Measurements from ENCODE around the gene TTLL8.

TTLL8 gene

DNA sequence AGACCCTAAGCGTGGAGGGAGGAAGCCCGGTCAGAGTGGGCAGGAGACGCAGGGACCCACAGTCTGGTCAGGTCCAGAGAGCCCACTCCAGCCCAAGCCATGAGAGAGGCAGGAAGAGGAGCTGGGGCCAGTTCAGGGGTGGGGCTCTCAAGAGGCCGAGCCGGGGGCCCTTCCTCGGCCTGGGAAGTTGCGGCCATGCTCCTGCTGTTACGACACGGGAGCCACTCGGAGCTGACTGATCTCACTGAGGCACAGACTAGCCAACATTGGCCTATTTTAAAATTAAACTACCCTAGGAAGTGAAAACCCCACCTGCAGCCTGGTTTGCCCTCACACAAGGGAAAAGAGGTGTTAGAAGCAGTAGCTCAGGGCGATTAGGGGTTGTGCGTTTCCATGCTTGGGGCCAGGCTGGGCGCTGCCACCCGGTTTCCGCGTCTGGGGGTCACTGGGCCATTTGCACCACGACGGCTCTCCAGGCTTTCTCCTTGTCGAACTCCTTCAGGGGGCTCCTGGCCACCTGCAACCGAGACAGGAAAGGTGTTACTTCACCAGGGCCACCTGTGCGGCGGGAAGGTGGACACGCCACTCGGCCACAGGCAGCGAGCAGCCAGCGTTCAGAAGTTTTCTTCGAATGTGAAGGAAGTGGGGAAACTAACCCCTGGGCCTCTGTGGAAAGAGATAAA lies 3.2 kb upstream of the TTLL8 start:
- no peak for DNase-seq

DNA sequence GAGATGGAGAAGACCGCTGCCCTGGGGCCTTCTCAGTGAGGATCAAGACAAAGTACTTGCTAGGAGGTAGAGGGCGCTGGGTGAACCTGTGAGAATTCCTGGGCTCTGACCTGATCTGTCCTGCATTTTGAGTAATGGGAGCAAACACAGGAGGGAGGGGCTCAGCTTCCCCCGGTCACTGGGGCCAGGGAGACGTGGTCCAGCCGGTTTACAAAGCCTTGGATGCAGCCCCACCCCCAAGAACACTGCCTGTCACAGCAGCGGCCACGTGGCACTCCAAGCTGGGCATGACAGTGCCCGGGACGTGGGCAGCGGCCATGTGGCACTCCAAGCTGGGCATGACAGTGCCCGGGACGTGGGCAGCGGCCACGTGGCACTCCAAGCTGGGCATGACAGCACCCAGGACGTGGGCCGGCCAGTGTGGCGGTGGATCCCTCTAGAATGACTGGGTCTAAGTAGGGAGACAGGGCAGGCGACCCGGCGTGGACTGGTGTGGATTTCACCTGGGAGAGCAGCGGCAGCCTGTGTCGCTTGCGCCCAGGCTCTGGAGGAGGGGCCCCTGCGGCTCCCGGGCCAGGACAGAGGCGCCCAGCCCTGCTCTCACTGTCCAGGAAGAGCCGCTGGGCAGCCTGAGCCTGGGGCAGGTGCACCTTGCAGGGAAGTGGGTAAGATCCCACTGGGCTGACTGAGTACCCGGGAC lies 2.5 kb upstream of the TTLL8 start:
- no peak for DNase-seq

GRCh38 chr22:50059881-50060262 lies 1.8 kb upstream of the TTLL8 start:
- no peak for DNase-seq

GRCh38 chr22:50058906-50059880 lies 1.1 kb upstream of the TTLL8 start:
- peak in 2 of 3 donors; percentile 7 to 26 for DNase-seq

- DNase-seq: no peak
These were observed 629 bp downstream of the TTLL8 start for GRCh38 chr22:50057278-50058060.

DNA sequence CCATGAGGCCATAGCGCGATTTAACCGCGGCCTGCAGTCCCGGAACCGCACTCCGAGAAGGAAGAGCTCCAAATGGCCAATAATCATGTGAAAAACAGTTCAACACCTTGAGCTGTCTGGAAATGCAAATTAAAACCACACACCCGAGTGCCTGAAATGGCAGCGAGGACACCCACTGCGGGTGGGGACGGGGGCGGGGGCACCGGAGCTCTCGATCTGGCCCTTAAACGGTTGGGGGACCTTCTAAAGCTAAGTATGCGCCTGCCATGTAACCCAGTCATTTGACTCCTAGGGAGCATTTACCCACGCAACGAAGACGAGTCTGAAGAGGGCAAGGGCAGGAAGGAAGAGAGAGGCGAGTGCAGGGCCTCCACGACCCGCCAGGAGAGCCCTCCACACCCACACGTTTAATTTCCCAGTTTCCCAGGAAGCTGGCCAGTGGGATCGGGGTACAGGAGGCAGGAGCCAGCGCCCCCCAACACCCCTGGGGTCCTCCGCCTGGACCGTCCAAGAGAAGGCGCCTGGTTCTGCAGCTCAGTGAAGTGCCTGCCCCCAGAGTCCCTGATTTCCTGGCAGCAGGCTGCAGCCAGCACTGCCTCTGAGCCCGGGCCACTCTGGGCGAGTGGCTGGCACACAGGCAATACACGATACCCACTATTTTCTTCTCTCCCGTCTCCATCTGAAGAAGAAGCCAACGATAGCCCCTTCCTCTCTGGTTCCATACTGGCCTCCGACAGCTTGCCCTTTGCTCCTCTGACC lies 1.7 kb downstream of the TTLL8 start:
- no peak for DNase-seq

- no peak for DNase-seq
These were observed 4.2 kb downstream of the TTLL8 start for GRCh38 chr22:50053861-50054260.

DNA sequence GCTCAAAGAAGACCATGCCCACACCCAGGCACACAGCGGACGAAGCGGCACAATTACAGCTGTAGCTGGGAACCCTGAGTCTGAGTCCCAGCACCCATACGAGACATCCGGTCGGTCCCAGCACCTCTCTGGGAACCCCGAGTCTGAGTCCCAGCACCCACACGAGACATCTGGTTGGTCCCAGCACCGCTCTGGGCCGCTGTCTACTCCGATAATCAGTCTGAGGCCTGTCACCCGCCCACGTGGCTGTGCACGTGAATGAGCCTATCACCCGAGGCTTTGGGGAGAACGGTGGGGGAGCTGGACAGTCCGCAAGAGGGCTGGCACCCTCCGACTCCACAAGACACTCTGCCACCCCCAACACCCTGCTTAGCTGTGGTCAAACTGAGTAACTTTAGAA lies 6.2 kb downstream of the TTLL8 start:
- DNase-seq: no peak

DNA sequence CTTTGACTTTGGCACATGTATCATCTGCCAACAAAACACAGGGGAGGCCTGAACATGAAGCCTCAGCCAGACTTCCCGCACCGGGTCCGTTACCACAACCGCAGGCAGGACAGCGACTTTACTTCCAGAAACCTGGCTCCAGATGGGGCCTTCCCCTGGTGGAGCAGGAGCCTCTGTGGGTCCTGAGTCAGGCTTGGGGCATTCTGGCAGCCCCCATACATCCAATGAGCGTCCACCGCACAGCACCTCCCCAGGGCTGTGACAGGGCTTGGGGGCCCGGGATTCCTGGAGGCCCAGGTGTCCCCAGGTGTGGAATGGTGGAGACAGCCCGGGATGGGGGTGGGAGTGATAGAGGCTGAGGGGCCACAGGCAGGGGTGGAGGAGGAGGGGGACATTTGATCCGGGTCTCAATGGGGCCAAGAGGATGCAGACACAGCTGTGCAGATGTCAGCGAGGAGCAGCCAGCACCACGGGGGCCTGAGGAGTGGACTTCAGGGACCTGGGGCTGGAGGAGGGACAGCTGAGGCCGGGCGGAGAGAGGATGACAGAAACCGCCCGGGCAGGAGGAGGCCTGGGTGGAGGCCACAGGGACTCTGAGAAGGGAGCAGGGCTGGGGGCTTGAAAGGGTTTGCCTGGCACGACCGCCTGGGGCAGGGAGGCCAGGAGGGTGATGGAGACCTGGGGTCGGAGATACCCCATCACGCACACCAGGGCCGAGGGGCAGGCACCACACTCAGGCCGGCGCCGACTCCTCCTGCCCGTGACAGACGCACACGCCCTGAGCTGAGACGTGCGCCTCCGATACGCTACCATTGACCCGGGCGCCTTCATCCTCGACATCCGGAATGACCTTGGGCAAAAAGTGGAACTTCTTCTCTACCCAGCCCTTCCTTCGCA lies 8.6 kb downstream of the TTLL8 start:
- DNase-seq: no peak

GRCh38 chr22:50048836-50049235 lies 9.3 kb downstream of the TTLL8 start:
- no peak for DNase-seq

GRCh38 chr22:50048061-50048765 lies 9.9 kb downstream of the TTLL8 start:
- DNase-seq: no peak

DNA sequence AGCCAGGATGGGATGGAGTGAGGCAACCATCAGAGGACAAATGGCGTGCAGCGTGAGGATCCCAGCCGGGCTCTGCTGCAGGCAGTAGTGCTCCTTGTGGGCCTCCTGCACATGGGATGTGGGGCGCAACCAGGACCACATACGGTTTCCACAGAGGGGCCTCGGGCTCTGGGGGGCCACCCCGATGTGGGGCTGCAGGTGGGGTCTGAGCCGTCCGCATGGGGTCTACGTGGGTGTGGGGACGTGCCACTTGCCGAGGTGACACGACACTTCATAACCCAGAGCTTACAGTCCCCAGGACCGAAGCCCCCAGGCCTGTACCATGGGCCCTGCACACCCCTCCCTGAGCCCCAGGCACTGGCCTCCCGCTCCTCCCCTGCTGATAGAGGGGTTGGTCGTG lies 10.8 kb downstream of the TTLL8 start:
- DNase-seq: no peak

DNA sequence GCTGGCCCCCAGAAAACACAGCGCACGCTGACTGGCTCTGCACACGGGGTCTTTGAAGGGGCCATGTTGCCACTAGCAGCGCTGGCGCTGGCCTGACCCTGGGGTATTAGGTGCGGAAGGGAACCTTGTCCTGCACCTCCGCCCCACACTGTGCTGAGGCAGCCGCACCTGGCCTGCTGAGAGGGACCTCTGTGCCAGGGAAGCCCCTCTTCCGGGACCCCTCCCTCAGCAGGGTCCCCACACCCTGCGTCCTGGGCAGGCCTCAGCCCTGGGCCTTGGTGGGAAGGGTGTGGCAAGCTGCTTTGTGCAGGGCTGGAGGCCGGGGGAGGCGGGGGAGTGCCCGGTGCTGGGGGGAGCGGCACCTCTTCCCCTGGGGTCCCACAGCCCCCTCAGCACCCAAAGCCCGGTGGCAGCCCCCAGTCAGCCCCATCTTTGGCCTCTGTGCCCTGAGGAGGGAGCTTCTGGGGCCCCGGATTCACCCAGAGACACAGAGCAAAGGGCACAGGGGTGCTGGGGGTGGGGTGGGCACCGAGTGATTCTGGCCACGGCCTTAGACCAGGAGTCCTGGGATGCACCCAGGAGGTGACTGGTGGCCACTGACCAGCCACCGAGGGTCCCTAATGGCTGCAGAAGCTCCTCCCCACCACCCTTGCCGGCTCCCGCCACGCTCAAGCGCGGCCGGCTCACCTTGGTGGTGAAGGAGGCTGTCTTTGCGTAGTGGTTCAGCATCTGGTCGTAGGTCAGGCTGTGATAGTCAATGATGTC lies 11.4 kb downstream of the TTLL8 start:
- DNase-seq: no peak

DNA sequence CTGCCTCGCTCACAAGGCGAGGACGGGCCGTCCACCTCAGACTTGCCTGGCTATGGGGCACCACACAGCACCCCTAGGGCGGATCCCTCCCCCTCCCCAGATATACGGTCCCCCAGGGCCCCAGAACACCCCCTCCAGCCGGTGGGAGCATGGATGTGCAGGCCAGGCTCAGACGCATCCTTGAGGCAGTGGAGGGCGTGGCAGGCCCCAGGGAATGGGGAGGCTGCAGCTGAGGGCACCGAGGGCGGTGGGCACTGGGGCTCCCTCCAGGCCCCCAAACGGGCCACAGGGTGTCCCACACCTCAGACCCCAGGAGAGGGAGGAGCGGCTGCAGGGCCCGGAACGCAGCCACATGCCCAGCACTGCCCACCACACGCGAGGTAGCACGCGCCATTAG lies 12.1 kb downstream of the TTLL8 start:
- no peak for DNase-seq

DNA sequence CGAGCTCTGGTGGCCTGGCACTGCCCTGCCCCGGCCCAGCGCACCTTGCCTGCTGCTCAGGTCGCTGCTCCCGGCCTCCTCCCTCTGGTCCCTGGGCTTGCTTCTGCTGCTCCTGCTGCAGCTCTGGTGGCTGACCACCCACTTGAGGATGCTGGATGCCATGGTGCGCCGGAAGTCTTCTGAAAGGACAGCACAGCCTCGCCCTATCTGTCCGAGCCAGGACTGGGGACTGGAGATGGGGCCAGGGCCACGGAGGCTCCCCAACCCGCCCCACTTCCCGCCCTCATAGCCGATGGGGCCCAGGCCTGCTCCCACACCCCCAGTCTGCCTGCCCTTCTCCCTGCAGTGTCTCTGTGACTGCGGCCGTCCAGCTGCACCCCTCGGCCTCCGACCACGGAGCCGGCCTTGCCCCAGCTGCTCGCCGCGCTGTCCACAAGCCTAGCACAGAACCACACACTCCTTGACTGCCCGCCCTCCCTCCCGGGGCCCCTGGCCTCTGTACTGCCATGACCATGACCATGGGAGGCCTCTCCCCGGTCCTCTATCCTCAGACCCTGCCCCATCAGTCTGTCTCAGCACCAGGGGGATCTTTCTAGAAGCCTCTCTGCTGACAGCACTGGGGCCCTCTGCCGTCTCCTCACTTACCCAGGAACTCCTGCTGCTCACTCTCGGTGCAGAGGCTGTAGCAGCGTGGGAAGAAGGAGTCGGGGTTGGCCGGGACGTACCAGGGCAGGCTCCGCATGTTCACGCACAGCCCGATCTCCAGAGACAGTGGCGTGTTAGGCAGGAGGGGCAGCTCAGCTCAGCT lies 12.7 kb downstream of the TTLL8 start:
- no peak for DNase-seq

DNA sequence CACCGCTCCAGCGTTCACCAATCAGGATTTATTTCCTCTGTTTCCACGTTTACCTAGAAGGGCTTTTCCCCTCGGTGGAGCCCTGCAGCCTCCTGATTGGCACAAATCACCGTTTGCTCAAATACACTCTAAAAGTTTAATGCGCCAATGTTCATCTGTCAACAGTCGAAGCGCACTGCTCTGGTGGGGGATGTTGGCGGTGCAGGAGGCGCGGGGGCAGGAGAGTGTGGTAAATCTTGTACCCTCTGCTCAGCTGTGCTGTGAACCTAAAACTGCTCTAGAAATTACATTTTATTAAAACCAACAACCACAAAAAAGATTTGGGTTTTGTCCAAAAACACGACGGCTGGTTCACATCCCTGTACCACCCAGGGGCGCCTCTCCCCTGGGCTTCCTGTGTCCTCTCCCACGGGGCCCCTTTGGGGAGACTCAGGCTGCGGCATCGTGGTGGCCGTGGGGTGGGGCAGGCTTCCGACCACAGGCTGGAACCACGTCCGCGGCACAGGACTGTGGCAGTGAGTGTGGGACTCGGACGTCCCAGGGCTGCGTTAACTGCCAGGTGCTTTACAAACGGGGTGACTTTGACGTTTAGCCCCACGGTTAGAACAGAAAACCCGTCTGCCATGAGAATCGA lies 13.5 kb downstream of the TTLL8 start:
- DNase-seq: no peak

DNA sequence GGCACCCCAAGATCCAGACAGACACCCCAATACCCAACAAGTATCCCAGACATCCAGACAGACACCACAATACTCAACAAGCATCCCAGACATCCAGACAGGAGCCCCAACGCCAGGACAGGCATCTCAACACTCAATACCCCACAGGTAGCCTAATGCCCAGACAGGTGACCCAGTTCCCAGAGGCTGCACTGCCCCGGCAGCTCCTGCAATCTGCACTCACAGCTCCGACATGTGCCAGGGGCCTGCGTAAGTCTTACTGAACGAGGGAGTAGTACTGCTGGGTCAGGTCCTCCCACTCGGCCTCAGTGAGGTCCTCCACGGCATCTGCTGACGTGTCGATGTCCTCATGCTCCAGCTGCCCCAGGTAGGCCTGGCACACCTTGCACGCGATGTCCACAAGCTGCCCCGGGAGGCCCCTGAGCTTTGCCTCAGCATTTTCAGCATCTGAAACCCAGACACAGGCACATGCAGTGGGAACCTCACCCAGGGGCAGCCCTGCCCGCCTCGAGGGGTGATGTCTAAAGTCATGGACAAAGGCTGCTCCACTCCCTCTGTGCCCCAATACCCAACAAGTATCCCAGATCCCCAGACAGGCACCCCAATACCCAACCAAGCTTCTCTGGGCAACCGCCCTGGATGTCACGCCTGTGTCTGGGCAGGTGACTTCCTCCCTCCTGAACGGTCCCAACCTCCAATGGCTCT lies 16.6 kb downstream of the TTLL8 start:
- no peak for DNase-seq
